Skin of body (tissue), 2 donors: Measurements from ENCODE around the gene TSSK2. TPM values are rescaled to one million over a fixed set of nuclear protein-coding genes. Genes with fewer than 3 reads are reported as not detected.

ENCODE experiments used
- DNase-seq: peaks from one replicate; lab custom pipeline; 2025; lab: John Stamatoyannopoulos, UW
- total RNA-seq: library from RNA; depleted of rRNA; stranded (reverse); fragments of >200 nt; gene quantifications from one replicate; pipeline ENCODE4 v1.2.3, GENCODE V29; 2014

Gene TSSK2
- total RNA-seq, 1 donor from 2014 or later: not detected

GRCh38 chr22:19106886-19107729 is 24.0 kb upstream of the TSSK2 start:
- no peak for DNase-seq

- no peak for DNase-seq
Measured at GRCh38 chr22:19107730-19108074, 23.4 kb upstream of the TSSK2 start.

GRCh38 chr22:19108807-19109197 is 22.3 kb upstream of the TSSK2 start:
- no peak for DNase-seq

GRCh38 chr22:19109198-19110063 is 21.7 kb upstream of the TSSK2 start:
- DNase-seq: no peak

GRCh38 chr22:19110064-19110458 is 21.0 kb upstream of the TSSK2 start:
- DNase-seq: no peak

- no peak for DNase-seq
Measured at GRCh38 chr22:19110646-19111045, 20.5 kb upstream of the TSSK2 start.

GRCh38 chr22:19111140-19111539 is 20.0 kb upstream of the TSSK2 start:
- no peak for DNase-seq

- DNase-seq: no peak
Measured at GRCh38 chr22:19111584-19111983, 19.5 kb upstream of the TSSK2 start.

- no peak for DNase-seq
Measured at GRCh38 chr22:19113429-19113828, 17.7 kb upstream of the TSSK2 start.

GRCh38 chr22:19114984-19115552 is 16.0 kb upstream of the TSSK2 start:
- DNase-seq: no peak

- DNase-seq: no peak
Measured at GRCh38 chr22:19115628-19116027, 15.5 kb upstream of the TSSK2 start.

GRCh38 chr22:19117111-19117512 is 14.0 kb upstream of the TSSK2 start:
- DNase-seq: no peak

- no peak for DNase-seq
Measured at GRCh38 chr22:19118329-19118880, 12.7 kb upstream of the TSSK2 start.

GRCh38 chr22:19119949-19120348 is 11.2 kb upstream of the TSSK2 start:
- DNase-seq: no peak

- no peak for DNase-seq
Measured at GRCh38 chr22:19120829-19121630, 10.1 kb upstream of the TSSK2 start.

- no peak for DNase-seq
Measured at GRCh38 chr22:19121631-19122142, 9.4 kb upstream of the TSSK2 start.

GRCh38 chr22:19122143-19122751 is 8.9 kb upstream of the TSSK2 start, which contains the start of gene DGCR2:
Gene DGCR2, minus strand, starts transcription at chr22:19122412. Its CDS starts 206 bp downstream, at chr22:19122206.
- peak; percentile 91 for DNase-seq

- DNase-seq: no peak
Measured at GRCh38 chr22:19122752-19123492, 8.2 kb upstream of the TSSK2 start.

GRCh38 chr22:19123936-19124335 is 7.2 kb upstream of the TSSK2 start:
- DNase-seq: no peak

- no peak for DNase-seq
Measured at GRCh38 chr22:19124377-19124776, 6.7 kb upstream of the TSSK2 start.
